Measurements from ENCODE around the gene ACER2.

DNA sequence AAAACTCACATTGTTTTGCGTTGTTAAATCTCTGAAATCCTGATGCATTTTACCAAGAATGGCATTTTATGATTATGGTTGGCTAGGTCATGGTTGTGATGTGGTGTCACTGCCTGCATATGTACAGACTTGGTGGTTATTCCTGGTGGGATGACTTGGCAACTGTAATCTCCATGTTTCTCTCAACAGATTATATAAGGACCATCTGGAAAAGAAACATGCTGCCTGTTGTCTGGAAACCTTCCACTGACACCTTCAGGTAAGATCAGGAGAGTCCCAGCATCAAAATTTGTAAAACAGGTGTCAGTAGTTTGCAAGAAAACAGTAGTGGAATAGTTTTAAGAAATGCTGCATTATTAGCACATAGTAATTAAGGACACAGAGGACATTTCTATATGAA is 3.0 kb upstream of the ACER2 start:
- TF ChIP-seq, protein P1, sequence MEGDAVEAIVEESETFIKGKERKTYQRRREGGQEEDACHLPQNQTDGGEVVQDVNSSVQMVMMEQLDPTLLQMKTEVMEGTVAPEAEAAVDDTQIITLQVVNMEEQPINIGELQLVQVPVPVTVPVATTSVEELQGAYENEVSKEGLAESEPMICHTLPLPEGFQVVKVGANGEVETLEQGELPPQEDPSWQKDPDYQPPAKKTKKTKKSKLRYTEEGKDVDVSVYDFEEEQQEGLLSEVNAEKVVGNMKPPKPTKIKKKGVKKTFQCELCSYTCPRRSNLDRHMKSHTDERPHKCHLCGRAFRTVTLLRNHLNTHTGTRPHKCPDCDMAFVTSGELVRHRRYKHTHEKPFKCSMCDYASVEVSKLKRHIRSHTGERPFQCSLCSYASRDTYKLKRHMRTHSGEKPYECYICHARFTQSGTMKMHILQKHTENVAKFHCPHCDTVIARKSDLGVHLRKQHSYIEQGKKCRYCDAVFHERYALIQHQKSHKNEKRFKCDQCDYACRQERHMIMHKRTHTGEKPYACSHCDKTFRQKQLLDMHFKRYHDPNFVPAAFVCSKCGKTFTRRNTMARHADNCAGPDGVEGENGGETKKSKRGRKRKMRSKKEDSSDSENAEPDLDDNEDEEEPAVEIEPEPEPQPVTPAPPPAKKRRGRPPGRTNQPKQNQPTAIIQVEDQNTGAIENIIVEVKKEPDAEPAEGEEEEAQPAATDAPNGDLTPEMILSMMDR (IDR thresholded peaks at IDR 0.05): no peak
- TF ChIP-seq POLR2A (IDR thresholded peaks at IDR 0.05): no peak
- TF ChIP-seq POLR2AphosphoS5 (IDR thresholded peaks at IDR 0.05; ENCODE audit: insufficient read depth in 1 of 2, low read depth in 1 of 2): no peak
